GM18520 (cell line): ENCODE data around the gene WNT16.

ENCODE experiments used
- ATAC-seq: cut with Tn5 transposase; IDR thresholded peaks from one replicate; pipeline ENCODE4 v1.9.1; 2021; ENCODE audit not compliant: unreplicated experiment

The WNT16 gene

DNA sequence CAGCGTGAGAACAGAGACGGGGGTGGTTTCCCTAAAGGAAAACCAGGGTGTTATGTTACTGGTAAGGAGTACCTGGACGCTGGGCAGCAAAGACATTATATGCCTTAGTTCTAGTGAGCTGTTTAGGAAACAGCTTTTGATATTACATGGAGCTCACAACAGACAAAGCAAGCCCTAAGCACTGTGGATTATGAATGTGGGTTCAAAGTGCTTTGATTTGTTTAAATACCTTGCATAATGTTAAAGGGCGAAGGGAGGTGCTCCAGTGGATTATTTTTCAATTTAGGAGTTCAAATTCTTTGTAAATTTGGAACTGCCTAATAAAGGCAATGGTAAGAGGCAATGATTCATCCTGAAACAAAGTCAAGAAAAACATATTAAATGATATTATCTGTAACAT is 13.8 kb downstream of the WNT16 start:
- no peak for ATAC-seq

- ATAC-seq: no peak
Measured at GRCh38 chr7:121343302-121343701, 14.5 kb downstream of the WNT16 start.

DNA sequence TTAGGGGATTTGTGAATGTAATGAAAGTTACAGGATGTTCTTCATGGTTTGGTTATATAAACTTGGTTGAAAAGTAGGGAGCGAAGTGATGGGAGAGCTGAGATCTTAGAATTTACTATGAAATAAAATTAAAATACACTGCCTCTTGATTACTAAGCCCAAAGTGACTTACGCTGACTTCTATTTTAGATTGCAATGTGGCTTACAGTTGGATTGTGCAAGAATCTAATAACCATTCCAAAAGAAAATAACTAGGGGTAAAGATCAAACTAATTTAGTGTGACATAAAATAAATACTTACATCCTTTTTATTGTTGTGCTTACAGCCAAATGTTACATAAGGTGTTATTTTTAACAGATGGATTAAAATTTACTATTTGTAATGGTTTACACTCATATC is 15.3 kb downstream of the WNT16 start:
- ATAC-seq: no peak

DNA sequence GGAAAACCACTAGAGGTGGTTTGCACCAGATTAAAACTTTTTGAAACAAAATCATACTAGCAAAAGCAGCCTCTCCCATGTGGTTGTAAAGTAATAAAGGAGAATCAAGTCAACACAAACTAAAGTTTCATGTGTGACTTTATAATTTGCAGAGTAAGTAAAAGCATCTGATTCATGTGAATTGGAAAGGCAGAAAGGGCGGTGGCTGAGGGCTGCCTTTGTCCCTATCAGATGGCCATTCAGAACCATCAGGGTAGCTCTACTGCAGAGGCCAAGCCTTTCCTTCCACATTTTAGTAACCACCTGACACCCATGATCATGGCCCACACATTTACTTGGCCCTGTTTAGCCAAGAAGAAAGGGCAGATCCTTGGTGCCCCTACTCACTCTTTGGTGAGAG is 15.7 kb downstream of the WNT16 start:
- ATAC-seq: no peak

- ATAC-seq: no peak
Measured at GRCh38 chr7:121351682-121352081, 22.9 kb downstream of the WNT16 start.

- no peak for ATAC-seq
Measured at GRCh38 chr7:121352323-121352722, 23.5 kb downstream of the WNT16 start.

- no peak for ATAC-seq
Measured at GRCh38 chr7:121355574-121355973, 26.8 kb downstream of the WNT16 start.

DNA sequence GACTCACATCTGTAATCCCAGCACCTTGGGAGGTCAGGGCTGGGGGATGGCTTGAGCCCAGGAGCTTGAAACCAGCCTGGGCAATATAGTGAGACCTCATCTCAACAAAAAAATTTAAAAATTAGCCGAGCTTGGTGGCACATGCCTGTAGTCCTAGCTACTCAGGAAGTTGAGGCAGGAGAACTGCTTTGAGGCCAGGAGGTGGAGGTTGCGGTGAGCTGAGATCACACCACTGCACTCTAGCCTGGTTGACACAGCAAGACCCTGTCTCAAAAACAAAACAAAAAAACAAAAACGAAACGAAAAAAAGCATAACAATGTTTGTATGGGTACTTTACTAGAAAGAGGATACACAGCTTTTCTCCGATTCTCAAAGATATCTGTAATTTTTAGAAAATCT is 31.8 kb downstream of the WNT16 start:
- ATAC-seq: no peak

GRCh38 chr7:121366852-121367431 is 38.1 kb downstream of the WNT16 start:
- ATAC-seq: no peak

GRCh38 chr7:121369462-121369861 is 40.7 kb downstream of the WNT16 start:
- ATAC-seq: peak; percentile 28

GRCh38 chr7:121371367-121371766 is 42.6 kb downstream of the WNT16 start:
- ATAC-seq: no peak

- no peak for ATAC-seq
Measured at GRCh38 chr7:121371883-121372282, 43.1 kb downstream of the WNT16 start.

DNA sequence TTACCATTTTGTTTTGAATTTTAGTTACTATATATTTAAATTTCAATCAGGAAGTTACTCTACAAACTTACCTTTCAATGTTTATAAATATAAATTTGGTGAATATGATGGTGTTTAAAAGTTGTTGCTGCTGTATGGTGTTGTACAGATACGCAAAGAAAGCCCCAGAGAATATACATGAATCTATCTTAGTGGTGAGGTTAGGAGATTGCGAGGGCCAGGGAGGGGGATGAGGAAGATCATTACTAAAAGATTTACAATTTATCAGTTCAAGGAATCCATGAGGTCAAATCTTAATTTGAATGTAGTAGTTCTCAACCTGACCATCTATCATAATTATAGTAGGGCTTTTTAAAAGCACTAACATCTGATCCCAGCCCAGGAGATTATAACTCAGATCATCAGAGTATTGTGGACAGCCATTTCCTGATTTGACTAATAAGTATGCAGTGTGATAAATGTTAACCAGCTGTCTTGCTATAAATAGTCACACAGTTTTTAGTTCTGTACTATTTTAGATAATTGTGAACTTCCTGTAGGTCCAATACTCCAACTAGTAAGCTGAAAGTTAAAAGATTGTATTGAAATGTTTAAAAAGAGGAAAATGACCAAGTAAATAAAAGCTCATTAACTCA is 43.7 kb downstream of the WNT16 start:
- ATAC-seq: peak; percentile 87

- no peak for ATAC-seq
Measured at GRCh38 chr7:121373177-121373576, 44.4 kb downstream of the WNT16 start.

DNA sequence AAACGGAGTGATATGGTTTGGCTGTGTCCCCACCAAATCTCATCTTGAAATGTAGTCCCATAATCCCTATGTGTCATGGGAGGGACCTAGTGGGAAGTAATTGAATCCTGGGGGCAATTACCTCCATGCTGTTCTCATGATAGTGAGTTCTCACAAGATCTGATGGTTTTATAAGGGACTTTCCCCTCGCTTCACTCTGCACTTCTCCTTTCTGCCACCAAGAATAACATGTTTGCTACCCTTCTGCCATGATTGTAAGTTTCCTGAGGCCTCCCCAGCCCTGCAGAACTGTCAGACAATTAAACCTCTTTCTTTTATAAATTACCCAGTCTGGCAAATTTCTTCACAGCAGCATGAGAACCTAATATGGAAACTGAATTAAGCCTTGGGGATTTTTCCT is 48.2 kb downstream of the WNT16 start:
- no peak for ATAC-seq

- no peak for ATAC-seq
Measured at GRCh38 chr7:121379930-121380329, 51.1 kb downstream of the WNT16 start.

DNA sequence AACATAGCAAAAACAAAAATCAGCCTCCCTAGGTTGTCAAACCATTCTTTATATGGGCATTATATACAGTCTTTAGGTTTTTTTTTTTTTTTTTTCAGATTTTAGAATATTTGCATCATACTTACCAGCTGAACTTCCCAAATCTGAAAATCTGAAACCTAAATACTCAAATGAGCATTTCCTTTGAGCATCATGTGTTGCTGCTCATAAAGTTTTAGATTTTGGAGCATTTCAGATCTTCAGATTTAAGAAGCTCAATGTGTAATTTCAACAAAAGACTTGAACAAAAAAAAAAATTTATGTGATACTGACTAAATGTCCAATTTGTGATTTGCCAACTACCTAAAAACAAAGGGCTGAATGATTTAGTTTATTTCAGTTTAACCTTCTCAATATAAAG is 53.7 kb downstream of the WNT16 start:
- no peak for ATAC-seq

DNA sequence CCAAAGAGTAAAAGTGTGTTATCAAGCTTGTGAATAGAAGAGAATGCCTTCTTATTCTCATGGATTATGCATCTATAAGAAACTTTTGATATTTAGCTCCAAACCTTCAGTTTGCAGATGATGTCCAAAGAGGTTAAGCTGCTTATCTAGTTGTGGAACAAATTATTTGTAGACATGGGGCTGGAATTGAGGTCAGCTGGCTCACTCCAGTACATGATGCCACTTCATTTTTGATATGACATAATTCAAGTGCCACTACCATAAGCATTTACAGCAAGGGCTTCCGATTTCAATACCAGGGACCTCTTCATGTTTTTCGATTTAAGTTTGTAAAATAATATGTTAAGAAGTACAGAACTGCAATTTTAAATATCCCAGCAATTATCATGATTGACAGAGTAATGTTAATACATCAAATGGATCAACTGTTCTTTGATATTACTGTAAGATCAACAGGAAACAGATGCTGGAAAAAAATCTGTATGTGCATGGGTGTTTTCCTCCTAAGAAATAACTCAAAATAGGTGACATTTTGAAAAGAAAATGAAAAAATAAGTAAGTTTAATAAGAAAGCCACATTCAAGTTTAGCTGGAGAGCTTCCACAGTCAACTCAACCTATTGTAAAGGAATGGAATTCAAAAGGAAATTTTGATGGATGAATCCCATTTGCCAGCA is 54.6 kb downstream of the WNT16 start:
- ATAC-seq: no peak

GRCh38 chr7:121384265-121384664 is 55.5 kb downstream of the WNT16 start:
- no peak for ATAC-seq

DNA sequence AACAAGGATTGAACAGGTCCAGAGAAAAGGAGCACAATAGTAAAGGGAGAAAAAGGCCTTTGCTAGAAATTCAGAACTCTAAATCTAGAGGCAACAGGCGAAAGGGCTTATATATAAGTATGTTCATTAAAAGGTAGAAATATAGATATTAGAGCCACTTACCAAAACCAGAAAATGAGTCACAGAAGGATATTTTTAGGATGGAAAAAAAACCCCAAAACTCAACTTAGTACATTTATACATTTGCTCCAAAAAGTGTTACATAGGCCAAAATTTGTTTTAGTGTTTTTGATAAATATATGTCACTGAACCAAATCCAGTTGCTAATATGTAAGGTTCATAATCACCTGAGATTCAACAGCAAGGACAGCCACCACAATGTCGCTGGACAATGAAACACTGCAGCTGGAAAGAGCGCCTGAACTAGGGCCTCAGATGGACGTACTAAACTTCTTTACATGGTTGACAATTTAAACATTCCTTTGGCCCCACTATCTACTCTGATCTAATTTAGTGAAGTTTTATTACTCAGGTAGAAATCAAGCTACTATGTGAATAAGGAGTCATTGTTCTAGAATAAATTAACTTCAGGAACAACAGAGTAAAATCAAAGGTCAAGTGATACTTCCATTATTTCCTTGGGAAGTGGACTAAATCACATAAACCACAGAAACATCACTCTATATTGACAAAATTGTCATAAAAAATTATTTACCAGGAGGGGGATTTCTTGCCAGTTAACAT is 56.4 kb downstream of the WNT16 start:
- ATAC-seq: no peak

GRCh38 chr7:121385800-121386179 is 57.0 kb downstream of the WNT16 start:
- ATAC-seq: peak; percentile 92

DNA sequence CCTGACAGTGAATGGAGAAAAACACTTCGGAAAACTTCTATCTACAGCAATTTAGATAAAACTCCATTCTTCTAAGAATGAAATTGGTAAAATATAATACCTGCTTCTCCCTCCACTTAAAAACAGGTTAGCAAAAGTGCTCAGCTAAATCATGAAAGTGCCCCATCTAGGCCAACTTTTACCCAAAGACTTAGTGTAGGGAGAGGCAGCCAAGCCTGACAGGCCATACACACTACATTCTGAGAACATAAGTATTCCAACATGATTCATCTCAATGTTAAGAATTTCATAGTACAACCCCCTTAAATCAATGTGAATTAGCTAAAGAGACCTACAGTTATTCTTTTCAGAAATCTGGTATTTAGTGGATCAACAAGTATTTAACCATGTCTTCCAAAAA is 60.1 kb downstream of the WNT16 start:
- no peak for ATAC-seq
